ENCODE measurements around the gene AKAP14.
A peak's percentile ranks its signal among the peaks of the same experiment; 100 is the strongest.
"Not testable (repeated sequence)": the region's sequence is repeated elsewhere in the genome, so short reads cannot be mapped to it uniquely, and the experiment has no call there.

AKAP14 gene

DNA sequence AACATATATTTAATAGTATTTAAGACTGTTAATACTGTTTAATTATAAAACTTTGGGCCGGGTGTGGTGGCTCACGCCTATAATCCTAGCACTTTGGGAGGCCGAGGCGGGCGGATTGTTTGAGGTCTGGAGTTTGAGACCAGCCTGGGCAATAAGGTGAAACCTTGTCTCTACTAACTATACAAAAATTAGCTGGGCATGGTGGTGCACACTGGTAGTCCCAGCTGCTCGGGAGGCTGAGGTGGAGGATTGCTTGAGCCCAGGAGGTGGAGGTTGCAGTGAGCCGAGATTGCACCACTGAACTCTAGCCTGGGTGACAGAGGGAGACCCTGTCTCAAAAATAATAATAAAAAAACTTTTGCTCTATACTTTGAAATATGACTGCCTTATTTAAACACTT lies 26.7 kb downstream of the AKAP14 start:
- DNase-seq (ENCODE audit: low spot score) = not testable (repeated sequence)

DNA sequence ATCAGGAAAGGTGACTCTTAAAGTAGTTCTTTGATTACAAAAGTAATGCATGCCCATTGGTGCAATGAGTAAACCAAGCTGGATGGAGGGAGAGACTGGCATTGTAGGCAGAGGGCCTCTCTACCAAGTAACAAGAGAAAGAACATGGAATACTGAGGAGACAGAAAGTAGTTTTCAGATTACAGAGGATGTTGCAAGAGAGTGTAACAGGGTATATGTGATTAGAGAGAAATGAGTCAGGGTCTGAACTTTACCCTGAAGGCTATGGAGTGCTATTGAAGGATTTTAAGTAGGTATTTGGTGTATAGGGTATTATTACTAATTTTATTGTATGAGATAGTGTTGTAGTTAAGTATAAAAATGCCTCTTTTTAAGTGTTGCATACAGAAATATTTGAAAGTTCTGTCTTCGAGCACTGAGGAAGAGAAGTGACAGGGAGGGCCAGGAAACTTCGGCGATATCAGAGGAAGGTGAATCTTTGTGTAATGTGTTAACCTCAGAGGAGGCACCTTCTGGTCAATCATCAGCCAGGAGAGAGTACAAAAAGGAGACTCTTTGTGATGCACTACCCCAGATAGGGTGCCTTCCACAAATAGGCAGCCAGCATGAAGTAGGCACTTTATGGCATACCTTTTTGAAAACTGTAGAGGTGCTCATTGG lies 39.7 kb downstream of the AKAP14 start:
- no peak for DNase-seq (ENCODE audit: low spot score)

DNA sequence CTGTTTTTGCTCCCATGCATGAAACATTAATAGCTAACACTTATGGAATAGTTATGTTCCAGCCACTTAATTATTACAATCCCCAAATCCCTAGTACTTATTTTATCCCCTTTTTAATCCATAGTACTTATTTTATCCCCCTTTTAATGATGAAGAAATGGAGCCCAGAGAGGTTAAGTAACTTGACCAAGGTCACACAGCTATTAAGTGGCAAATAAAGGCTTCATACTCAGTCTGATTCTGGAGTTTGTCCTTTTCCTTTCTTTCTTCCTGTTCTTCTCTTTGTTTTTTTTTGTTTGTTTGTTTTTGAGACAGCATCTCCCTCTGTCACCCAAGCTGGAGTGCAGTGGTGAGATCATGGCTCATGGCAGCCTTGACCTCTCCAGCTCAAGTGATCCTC lies 45.6 kb downstream of the AKAP14 start:
- DNase-seq (ENCODE audit: low spot score) = no peak

DNA sequence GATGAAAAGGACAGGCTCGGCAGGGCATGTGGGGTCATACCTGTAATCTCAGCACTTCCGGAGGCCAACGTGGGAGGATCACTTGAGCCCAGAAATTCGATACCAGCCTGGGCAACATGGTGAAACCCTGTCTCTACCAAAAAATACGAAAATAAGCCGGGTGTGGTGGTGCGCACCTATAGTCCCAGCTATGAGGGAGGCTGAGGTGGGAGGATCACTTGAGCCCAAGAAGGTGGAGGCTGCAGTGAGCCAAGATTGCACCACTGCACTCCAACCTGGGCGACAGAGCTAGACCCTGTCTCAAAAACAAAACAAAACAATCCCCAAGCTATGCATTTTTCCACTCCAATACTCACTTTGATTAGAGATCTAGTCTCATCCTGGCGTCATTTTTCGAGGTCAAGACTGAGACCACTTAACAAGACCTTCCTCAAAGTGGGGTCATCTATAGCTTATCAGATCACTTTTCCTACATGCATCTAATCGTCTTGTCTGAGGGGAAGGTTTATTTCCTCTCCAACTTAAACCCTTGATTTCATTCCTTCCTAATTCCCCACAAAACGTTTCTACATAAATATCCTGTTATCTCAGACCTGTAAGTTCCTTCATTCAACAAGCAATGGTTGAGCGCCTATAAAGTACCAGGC lies 46.6 kb downstream of the AKAP14 start:
- DNase-seq (ENCODE audit: low spot score) = no peak

DNA sequence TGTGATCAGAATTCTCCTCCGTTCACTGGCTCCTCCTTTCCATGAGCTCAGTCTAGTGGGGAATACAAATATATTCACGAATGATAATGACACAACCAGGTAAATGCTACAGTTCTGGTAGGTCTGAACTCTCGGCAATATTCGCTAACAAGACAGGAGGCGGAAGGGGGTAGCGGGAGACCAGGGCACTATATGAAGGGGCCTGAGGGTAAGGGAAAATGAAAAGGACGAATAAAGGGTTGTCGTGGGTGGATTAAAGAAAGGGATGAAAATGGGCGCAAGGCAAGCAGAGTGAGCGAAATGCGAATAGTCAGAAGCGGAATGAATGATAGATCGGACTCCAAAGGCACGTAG lies 47.1 kb downstream of the AKAP14 start:
- DNase-seq (ENCODE audit: low spot score) = no peak

DNA sequence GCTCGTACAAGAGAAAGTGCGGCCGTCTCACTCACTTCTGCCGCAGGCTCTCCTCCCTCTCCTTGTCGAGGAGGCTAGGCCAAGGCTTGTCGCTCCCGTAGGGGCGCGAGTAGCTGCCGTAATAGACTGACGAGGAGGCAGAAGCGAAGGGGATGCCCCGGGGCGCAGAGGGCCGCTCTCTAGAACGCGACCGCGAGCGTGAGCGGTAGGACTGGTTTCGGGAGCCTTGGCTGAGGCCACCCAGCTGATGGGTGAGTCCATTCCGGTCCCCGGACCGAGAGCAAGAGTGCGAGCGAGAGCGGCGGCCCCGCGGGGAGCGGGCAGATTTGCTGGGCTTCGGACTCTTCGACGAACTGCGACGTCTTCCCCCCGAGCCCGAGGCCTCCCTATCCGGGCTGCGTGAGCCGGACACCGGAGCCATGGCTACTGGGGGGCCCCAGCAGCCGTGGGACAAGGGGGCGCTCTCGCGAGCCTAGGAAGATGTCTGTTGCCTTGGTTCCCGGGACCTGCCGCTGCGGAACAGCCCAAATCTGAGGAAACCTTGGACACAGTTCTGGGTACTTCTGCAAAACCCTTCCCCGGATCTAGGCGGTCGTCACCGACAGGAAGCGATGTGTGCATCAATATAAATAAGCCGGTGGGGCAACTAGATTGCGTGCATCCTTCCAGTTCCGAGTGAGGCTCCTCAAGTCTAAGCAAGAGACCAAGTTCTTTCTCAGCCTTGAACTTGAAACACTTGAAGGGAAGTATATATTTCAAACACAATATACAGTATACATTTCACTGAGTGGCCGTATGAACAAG lies 47.7 kb downstream of the AKAP14 start, which contains the start of gene NKAP:
NKAP (minus strand) TSS at position 567 of the 804 bp plus-strand sequence; CDS start at position 421, 146 bp downstream.
- peak; percentile 58 for DNase-seq (ENCODE audit: low spot score)

DNA sequence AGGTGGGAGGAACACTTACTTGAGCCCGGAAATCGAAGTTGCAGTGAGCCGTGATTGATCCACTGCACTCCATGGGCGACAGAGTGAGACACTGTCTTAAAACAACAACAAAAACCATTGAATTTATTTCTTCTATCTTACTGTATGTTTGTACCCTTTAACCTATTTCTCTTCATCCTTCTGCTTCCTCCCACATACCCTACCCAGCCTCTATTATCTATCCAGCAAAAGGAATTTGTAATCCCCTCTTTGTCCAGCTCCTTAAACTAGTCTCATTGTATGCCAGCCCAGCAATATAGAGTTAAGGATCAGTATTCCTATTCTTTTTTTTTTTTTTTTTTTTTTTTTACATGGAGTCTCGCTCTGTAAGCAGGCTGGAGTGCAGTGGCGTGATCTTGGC lies 49.8 kb downstream of the AKAP14 start:
- DNase-seq (ENCODE audit: low spot score) = no peak

DNA sequence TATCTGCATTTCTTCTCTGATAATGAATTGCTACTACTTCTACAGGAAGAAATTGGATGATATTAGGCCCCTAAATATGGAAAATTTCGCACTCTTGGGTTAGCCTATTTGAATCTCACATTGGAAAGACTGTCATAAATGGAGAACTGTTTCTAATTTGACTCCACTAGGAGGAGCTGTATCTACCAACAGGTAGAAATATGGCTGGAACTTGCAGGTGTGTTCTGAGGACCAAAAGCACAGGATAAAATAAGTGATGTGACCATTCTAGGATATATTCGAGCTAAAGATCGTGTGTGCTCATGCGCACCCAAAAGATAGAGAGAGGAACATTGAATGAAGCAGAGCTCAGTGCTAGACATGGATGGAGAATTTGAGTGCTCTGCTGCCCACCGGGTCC lies 52.7 kb downstream of the AKAP14 start:
- no peak for DNase-seq (ENCODE audit: low spot score)

DNA sequence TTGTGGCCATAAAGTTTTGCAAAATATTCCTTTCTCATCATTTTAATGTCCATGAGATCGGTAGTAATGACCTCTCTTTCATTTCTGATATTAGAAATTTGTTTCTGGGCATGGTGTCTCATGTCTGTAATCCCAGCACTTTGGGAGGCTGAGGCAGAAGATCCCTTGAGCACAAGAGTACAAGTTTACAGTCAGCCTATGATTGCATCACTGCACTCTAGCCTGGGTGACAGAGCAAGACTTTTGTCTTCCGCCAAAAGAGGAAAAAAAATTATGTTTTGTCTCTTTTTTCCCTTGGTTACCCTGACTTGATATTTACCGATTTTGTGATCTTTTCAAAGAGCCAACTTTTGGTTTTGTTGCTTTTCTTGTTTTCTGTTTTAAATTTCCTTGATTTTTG lies 58.7 kb downstream of the AKAP14 start:
- no peak for DNase-seq (ENCODE audit: low spot score)

DNA sequence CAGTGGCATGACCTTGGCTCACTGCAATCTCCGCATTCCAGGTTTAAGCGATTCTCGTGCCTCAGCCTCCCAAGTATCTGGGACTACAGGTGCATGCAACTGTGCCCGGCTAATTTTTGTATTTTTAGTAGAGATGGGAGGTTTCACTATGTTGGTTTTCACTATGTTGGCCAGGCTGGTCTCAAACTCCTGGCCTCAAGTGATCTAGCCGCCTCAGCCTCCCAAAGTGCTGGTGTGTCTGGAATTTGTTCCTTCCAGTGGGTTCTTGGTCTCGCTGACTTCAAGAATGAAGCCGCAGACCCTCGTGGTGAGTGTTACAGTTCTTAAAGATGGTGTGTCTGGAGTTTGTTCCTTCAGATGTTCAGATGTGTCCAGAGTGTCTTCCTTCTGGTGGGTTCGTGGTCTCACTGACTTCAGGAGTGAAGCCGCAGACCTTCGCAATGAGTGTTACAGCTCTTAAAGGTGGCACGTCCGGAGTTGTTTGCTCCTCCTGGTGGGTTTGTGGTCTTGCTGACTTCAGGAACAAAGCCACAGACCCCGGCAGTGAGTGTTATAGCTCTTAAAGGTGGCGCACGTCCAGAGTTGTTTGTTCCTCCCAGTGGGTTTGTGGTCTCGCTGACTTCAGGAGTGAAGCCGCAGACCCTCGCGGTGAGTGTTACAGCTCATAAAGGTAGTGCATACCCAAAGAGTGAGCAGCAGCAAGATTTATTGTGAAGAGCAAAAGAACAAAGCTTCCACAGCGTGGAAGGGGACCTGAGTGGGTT lies 60.3 kb downstream of the AKAP14 start:
- DNase-seq (ENCODE audit: low spot score) = not testable (repeated sequence)

DNA sequence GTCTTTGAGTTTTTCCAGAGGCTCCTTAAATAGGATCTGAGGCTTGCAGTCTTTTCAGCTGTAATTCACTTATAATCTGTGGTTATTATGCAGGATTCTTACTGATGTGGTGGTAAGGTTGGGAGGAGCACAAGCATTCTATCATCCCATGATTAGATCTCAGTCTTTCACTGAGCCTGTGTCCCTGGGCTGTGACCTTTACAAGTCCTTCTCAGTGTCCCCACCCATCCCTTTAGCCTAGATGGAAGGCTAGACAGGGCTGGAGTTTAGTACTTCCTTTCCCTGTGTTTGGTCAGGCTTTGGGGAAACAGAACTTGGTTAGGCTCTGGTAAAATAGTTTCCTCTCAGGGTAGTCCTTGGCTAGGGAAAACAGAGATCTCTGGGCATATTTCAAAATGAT lies 64.9 kb downstream of the AKAP14 start:
- DNase-seq (ENCODE audit: low spot score) = no peak

DNA sequence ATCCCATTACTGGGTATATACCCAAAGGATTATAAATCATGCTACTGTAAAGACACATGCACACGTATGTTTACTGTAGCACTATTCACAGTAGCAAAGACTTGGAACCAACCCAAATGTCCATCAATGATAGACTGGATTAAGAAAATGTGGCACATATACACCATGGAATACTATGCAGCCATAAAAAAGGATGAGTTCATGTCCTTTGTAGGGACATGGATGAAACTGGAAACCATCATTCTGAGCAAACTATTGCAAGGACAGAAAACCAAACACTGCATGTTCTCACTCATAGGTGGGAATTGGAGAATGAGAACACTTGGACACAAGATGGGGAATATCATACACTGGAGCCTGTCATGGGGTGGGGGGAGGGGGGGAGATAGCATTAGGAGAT lies 71.1 kb downstream of the AKAP14 start:
- not testable (repeated sequence) for DNase-seq (ENCODE audit: low spot score)

Data from kidney capillary endothelial cell (primary cell).